ENCODE measurements around the gene PTGFRN. TPM values are rescaled to one million over a fixed set of nuclear protein-coding genes. Genes with fewer than 3 reads are reported as not detected.

The PTGFRN gene
- total and polyA plus RNA-seq, 2 experiments from 2014 or later = 17.4 to 32.7 TPM

GRCh38 chr1:116948046-116948445 lies 38.3 kb downstream of the PTGFRN start:
- Mint-ChIP-seq H3K4me3 (no peak overlapping the region), H3K36me3 (ENCODE audit: low read depth) (peaks cover 45% of the 10 kb centered on the region), H3K27ac (no peak overlapping the region), H3K9me3 (no peaks in the 10 kb centered on the region), H3K27me3 (ENCODE audit: insufficient read depth, low read depth, poor library complexity) (peaks cover 2% of the 10 kb centered on the region), H3K4me1 (0 out of 3 replicates have a peak, but pooled peaks cover 6% of the 10 kb centered on the region)
- Histone ChIP-seq H3K27ac (ENCODE audit: low read depth) (no peak overlapping the region), H3K79me2 (replicated peaks; ENCODE audit: insufficient read depth) (no peaks in the 10 kb centered on the region), H3K4me3 (no peak overlapping the region), H3K36me3 (ENCODE audit: insufficient read depth) (no peaks in the 10 kb centered on the region), H4K20me1 (replicated peaks; ENCODE audit: insufficient read depth) (peaks cover 10% of the 10 kb centered on the region), H3K9me2 (ENCODE audit: insufficient read depth) (no peaks in the 10 kb centered on the region), H3K27me3 (ENCODE audit: insufficient read depth) (no peaks in the 10 kb centered on the region), H3K4me1 (ENCODE audit: insufficient read depth) (peaks cover 3% of the 10 kb centered on the region), H3K4me2 (no peak overlapping the region), H2AFZ (no peak overlapping the region), H3F3A (replicated peaks; ENCODE audit: low read depth) (no peaks in the 10 kb centered on the region)
- TF ChIP-seq CTCF (conservative IDR thresholded peaks at IDR 0.05; ENCODE audit: low read depth in 2 of 2) (no peak), CREB1 (CRISPR knock-in tag; IDR thresholded peaks at IDR 0.05; ENCODE audit: low read depth) (no peak), EZH2phosphoT487 (IDR thresholded peaks at IDR 0.05; ENCODE audit: unreplicated experiment) (no peak), JUNB (IDR thresholded peaks at IDR 0.05; ENCODE audit: unreplicated experiment) (no peak), ZNF114 (CRISPR knock-in tag; IDR thresholded peaks at IDR 0.05) (no peak), POLR2AphosphoS5 (IDR thresholded peaks at IDR 0.05; ENCODE audit: low read depth) (no peak), NANOG (IDR thresholded peaks at IDR 0.05; ENCODE audit: borderline replicate concordance) (no peak), ZNF331 (CRISPR knock-in tag; IDR thresholded peaks at IDR 0.05; ENCODE audit: low read depth) (no peak), EZH2 (IDR thresholded peaks at IDR 0.05; ENCODE audit: low read depth, unreplicated experiment) (no peak), STAT1 (IDR thresholded peaks at IDR 0.05; ENCODE audit: unreplicated experiment) (no peak)
- TF ChIP-seq, protein P1, sequence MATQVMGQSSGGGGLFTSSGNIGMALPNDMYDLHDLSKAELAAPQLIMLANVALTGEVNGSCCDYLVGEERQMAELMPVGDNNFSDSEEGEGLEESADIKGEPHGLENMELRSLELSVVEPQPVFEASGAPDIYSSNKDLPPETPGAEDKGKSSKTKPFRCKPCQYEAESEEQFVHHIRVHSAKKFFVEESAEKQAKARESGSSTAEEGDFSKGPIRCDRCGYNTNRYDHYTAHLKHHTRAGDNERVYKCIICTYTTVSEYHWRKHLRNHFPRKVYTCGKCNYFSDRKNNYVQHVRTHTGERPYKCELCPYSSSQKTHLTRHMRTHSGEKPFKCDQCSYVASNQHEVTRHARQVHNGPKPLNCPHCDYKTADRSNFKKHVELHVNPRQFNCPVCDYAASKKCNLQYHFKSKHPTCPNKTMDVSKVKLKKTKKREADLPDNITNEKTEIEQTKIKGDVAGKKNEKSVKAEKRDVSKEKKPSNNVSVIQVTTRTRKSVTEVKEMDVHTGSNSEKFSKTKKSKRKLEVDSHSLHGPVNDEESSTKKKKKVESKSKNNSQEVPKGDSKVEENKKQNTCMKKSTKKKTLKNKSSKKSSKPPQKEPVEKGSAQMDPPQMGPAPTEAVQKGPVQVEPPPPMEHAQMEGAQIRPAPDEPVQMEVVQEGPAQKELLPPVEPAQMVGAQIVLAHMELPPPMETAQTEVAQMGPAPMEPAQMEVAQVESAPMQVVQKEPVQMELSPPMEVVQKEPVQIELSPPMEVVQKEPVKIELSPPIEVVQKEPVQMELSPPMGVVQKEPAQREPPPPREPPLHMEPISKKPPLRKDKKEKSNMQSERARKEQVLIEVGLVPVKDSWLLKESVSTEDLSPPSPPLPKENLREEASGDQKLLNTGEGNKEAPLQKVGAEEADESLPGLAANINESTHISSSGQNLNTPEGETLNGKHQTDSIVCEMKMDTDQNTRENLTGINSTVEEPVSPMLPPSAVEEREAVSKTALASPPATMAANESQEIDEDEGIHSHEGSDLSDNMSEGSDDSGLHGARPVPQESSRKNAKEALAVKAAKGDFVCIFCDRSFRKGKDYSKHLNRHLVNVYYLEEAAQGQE (IDR thresholded peaks at IDR 0.05; ENCODE audit: unreplicated experiment) = no peak
- TF ChIP-seq, protein P2, sequence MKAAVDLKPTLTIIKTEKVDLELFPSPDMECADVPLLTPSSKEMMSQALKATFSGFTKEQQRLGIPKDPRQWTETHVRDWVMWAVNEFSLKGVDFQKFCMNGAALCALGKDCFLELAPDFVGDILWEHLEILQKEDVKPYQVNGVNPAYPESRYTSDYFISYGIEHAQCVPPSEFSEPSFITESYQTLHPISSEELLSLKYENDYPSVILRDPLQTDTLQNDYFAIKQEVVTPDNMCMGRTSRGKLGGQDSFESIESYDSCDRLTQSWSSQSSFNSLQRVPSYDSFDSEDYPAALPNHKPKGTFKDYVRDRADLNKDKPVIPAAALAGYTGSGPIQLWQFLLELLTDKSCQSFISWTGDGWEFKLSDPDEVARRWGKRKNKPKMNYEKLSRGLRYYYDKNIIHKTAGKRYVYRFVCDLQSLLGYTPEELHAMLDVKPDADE (IDR thresholded peaks at IDR 0.05) = no peak
- TF ChIP-seq, protein P3, sequence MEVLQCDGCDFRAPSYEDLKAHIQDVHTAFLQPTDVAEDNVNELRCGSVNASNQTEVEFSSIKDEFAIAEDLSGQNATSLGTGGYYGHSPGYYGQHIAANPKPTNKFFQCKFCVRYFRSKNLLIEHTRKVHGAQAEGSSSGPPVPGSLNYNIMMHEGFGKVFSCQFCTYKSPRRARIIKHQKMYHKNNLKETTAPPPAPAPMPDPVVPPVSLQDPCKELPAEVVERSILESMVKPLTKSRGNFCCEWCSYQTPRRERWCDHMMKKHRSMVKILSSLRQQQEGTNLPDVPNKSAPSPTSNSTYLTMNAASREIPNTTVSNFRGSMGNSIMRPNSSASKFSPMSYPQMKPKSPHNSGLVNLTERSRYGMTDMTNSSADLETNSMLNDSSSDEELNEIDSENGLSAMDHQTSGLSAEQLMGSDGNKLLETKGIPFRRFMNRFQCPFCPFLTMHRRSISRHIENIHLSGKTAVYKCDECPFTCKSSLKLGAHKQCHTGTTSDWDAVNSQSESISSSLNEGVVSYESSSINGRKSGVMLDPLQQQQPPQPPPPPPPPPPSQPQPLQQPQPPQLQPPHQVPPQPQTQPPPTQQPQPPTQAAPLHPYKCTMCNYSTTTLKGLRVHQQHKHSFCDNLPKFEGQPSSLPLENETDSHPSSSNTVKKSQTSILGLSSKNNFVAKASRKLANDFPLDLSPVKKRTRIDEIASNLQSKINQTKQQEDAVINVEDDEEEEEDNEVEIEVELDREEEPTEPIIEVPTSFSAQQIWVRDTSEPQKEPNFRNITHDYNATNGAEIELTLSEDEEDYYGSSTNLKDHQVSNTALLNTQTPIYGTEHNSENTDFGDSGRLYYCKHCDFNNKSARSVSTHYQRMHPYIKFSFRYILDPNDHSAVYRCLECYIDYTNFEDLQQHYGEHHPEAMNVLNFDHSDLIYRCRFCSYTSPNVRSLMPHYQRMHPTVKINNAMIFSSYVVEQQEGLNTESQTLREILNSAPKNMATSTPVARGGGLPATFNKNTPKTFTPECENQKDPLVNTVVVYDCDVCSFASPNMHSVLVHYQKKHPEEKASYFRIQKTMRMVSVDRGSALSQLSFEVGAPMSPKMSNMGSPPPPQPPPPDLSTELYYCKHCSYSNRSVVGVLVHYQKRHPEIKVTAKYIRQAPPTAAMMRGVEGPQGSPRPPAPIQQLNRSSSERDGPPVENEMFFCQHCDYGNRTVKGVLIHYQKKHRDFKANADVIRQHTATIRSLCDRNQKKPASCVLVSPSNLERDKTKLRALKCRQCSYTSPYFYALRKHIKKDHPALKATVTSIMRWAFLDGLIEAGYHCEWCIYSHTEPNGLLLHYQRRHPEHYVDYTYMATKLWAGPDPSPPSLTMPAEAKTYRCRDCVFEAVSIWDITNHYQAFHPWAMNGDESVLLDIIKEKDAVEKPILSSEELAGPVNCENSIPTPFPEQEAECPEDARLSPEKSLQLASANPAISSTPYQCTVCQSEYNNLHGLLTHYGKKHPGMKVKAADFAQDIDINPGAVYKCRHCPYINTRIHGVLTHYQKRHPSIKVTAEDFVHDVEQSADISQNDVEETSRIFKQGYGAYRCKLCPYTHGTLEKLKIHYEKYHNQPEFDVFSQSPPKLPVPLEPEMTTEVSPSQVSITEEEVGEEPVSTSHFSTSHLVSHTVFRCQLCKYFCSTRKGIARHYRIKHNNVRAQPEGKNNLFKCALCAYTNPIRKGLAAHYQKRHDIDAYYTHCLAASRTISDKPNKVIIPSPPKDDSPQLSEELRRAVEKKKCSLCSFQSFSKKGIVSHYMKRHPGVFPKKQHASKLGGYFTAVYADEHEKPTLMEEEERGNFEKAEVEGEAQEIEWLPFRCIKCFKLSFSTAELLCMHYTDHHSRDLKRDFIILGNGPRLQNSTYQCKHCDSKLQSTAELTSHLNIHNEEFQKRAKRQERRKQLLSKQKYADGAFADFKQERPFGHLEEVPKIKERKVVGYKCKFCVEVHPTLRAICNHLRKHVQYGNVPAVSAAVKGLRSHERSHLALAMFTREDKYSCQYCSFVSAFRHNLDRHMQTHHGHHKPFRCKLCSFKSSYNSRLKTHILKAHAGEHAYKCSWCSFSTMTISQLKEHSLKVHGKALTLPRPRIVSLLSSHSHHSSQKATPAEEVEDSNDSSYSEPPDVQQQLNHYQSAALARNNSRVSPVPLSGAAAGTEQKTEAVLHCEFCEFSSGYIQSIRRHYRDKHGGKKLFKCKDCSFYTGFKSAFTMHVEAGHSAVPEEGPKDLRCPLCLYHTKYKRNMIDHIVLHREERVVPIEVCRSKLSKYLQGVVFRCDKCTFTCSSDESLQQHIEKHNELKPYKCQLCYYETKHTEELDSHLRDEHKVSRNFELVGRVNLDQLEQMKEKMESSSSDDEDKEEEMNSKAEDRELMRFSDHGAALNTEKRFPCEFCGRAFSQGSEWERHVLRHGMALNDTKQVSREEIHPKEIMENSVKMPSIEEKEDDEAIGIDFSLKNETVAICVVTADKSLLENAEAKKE (CRISPR knock-in tag; IDR thresholded peaks at IDR 0.05) = no peak
- no peak for DNase-seq (ENCODE audit: low spot score)
- ATAC-seq = no peak
